KMS-11 (cell line): ENCODE measurements around the gene DNAJB1.
A peak's percentile ranks its signal among the peaks of the same experiment; 100 is the strongest.

Source experiments
- H2AFZ ChIP-seq: fragments of 200-600 bp; sonication (generic); 2 replicates; pipeline ENCODE4 v1.6.1; 2016; ENCODE audit warnings: antibody characterized with exemption, mixed run types, low read depth
- H3K27ac ChIP-seq: fragments of 200-600 bp; sonication (generic); 2 replicates; pipeline ENCODE4 v1.6.1; 2016; ENCODE audit warnings: mild to moderate bottlenecking, mixed run types
- H3K27me3 ChIP-seq: fragments of 200-600 bp; sonication (generic); 2 replicates; pipeline ENCODE4 v1.6.1; 2017; ENCODE audit warnings: mild to moderate bottlenecking, low read depth, mixed run types, moderate library complexity; ENCODE audit not compliant: insufficient read depth
- H3K36me3 ChIP-seq: fragments of 200-600 bp; sonication (generic); 2 replicates; pipeline ENCODE4 v1.6.1; 2017; ENCODE audit warnings: mild to moderate bottlenecking, mixed run types; ENCODE audit not compliant: insufficient read depth
- H3K4me1 ChIP-seq: fragments of 200-600 bp; sonication (generic); 2 replicates; pipeline ENCODE4 v1.6.1; 2016; ENCODE audit warnings: mild to moderate bottlenecking, low read depth, mixed run types; ENCODE audit not compliant: poor library complexity, severe bottlenecking
- H3K4me2 ChIP-seq: fragments of 200-600 bp; sonication (generic); 2 replicates; pipeline ENCODE4 v1.7.0; 2016; ENCODE audit warnings: mild to moderate bottlenecking, mixed run types
- H3K4me3 ChIP-seq: fragments of 200-600 bp; sonication (generic); IDR thresholded peaks from 2 replicates; pipeline ENCODE4 v1.6.1; 2017; ENCODE audit warnings: low read depth, low read length, mixed read lengths; ENCODE audit not compliant: insufficient read depth
- H3K79me2 ChIP-seq: fragments of 200-600 bp; sonication (generic); 2 replicates; pipeline ENCODE4 v1.6.1; 2016; ENCODE audit warnings: low read depth, mixed run types; ENCODE audit not compliant: insufficient read depth
- H3K9ac ChIP-seq: fragments of 200-600 bp; sonication (generic); 2 replicates; pipeline ENCODE4 v1.6.1; 2016; ENCODE audit warnings: mild to moderate bottlenecking, mixed run types
- H4K20me1 ChIP-seq: fragments of 200-600 bp; sonication (generic); 2 replicates; pipeline ENCODE4 v1.6.1; 2016; ENCODE audit warnings: mild to moderate bottlenecking, mixed run types; ENCODE audit not compliant: insufficient read depth
- TF ChIP-seq, protein P1 (sequence below): fragments of 200-600 bp; sonication (generic); conservative IDR thresholded peaks from 2 replicates; pipeline ENCODE4 v1.6.1; 2017; ENCODE audit warnings: low read depth, mild to moderate bottlenecking, antibody characterized with exemption, low read length, moderate library complexity, mixed read lengths

The DNAJB1 gene

DNA sequence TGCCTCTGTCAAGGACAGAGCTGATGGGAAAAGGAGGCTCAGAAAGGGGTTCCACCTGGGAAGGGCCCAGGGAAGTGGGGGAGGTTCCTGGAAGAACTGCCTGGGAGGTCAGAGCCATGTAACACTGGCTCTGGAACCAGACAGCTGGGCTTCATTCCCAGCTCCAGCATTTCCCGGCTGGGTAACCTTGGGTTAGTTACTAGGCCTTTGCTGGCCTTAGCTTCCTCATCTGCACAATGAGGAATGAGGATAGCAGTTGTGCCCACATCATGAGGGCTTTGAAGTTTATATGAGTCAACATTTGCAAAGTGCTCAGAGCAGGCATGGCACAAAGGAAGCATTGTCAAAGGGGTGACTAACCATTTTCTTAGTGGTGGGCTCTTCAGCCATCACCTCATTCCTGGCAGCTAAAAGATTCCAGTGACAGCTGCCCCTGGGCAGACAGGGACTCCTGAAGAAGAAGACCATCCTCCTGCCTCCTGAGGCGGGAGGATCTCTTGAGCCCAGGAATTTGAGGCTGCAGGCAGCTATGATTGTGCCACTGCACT is 1.7 kb upstream of the DNAJB1 start:
- peaks cover 22% of the 10 kb centered on the region for H3K4me1 ChIP-seq
- H3K9ac ChIP-seq = no peak overlapping the region
- H3K27me3 ChIP-seq = no peaks in the 10 kb centered on the region
- peaks cover 17% of the 10 kb centered on the region; the same call in 1 of the 2 replicates for H4K20me1 ChIP-seq
- H3K27ac ChIP-seq = no peak overlapping the region
- no peak overlapping the region for H2AFZ ChIP-seq
- H3K79me2 ChIP-seq = peaks cover 23% of the 10 kb centered on the region
- no peak overlapping the region for H3K4me3 ChIP-seq
- no peak overlapping the region for H3K4me2 ChIP-seq
- TF ChIP-seq, protein P1, sequence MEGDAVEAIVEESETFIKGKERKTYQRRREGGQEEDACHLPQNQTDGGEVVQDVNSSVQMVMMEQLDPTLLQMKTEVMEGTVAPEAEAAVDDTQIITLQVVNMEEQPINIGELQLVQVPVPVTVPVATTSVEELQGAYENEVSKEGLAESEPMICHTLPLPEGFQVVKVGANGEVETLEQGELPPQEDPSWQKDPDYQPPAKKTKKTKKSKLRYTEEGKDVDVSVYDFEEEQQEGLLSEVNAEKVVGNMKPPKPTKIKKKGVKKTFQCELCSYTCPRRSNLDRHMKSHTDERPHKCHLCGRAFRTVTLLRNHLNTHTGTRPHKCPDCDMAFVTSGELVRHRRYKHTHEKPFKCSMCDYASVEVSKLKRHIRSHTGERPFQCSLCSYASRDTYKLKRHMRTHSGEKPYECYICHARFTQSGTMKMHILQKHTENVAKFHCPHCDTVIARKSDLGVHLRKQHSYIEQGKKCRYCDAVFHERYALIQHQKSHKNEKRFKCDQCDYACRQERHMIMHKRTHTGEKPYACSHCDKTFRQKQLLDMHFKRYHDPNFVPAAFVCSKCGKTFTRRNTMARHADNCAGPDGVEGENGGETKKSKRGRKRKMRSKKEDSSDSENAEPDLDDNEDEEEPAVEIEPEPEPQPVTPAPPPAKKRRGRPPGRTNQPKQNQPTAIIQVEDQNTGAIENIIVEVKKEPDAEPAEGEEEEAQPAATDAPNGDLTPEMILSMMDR = no peak
- peaks cover 10% of the 10 kb centered on the region; the same call in 1 of the 2 replicates for H3K36me3 ChIP-seq

DNA sequence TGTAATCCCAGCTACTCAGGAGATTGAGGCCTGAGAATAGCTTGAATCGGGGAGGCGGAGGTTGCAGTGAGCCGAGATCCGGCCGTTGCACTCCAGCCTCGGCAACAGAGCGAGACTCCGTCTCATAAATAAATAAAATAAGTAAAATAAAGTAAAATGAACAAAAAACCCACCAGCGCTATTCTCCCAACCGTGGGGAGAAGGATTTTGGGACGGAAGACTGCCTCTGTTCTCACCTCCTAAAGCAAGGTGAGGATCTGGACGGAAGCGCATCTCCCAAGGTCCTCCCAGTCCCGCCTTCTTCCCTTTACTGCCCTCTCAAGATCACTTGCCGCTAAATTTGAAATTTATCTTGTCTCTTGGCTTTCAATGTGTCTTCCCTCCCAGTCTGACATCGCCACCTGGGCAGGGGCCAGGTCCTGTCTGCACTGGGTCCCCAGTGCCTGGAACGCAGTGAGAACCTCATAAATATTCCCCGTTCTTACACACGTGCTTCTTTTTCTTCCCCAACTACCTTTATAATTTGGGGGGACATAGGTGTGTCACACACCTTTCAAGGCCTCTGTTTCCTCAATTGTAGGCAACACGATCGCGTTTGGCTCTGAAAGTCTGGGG is 1.2 kb upstream of the DNAJB1 start:
- H3K4me3 ChIP-seq = no peak overlapping the region
- H3K27me3 ChIP-seq = no peaks in the 10 kb centered on the region
- peak overlapping the region; percentile 48 for H3K4me2 ChIP-seq
- no peak overlapping the region for H2AFZ ChIP-seq
- peaks cover 22% of the 10 kb centered on the region for H3K4me1 ChIP-seq
- peaks cover 10% of the 10 kb centered on the region; the same call in 1 of the 2 replicates for H3K36me3 ChIP-seq
- no peak overlapping the region for H3K27ac ChIP-seq
- peaks cover 17% of the 10 kb centered on the region; the same call in 1 of the 2 replicates for H4K20me1 ChIP-seq
- TF ChIP-seq, protein P1 = no peak
- H3K9ac ChIP-seq = no peak overlapping the region
- H3K79me2 ChIP-seq = peaks cover 23% of the 10 kb centered on the region

DNA sequence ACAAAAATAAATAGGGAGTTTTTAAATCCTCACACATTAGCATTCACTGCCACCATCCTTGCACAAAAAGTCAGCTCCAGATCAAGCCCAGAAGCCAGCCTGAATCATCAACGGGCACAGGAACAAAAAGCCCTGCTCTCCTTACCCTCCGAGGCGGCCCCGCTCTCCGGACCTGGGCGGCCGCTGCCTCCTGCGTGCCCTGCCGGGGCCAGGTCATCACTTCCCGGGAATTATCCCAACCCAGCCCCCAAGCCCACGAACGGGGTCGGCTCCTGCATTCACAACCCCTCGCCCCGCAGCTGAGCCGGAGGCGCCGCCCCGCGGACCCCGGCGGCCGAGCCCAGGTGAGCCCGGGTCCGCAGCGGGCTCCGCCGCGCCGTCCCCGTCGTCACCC is 754 bp downstream of the DNAJB1 start:
- TF ChIP-seq, protein P1 = no peak
- Histone ChIP-seq H3K27me3 (no peaks in the 10 kb centered on the region), H3K79me2 (peaks cover 23% of the 10 kb centered on the region), H3K9ac (peak overlapping the region; percentile 77), H2AFZ (peak overlapping the region; percentile 52), H3K36me3 (peaks cover 10% of the 10 kb centered on the region; the same call in 1 of the 2 replicates), H4K20me1 (peaks cover 17% of the 10 kb centered on the region; the same call in 1 of the 2 replicates), H3K4me2 (peak overlapping the region; percentile 79), H3K4me1 (peaks cover 22% of the 10 kb centered on the region), H3K4me3 (no peak overlapping the region), H3K27ac (peak overlapping the region; percentile 21; the same call in 1 of the 2 replicates)

DNA sequence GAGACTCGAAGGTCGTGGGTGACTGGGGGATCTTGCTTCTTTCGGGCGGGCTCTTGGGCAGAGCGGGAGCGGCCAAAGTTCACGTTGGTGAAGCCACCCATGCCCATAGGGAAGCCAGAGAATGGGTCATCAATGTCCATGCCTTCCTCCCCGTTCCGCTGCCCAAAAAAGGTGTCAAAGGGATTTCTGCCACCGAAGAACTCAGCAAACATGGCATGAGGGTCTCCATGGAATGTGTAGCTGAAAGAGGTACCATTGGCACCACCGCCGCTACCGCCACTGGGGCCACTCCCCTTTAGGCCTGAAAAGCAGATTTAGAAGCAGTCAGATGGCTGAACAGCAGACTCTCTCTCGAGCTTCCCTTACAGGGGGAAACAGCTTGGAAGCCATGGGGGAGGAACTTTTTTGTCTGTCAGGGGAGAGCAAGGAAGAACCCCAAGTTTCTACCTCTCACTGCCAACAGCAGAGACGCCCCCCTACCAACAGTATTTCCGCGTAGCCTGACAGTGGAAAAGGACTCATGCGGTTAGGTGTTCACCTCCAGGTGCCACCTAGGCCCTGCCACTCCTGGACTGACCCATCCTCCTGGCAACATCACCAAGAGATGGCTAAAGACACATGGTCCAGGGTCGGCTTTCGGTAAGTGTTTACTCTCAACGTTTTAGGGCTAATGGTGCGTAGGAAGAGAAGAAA is 1.3 kb downstream of the DNAJB1 start:
- H3K27ac ChIP-seq = peak overlapping the region; percentile 21; the same call in 1 of the 2 replicates
- peaks cover 10% of the 10 kb centered on the region; the same call in 1 of the 2 replicates for H3K36me3 ChIP-seq
- H3K79me2 ChIP-seq = peaks cover 23% of the 10 kb centered on the region
- no peak overlapping the region for H3K4me3 ChIP-seq
- H4K20me1 ChIP-seq = peaks cover 17% of the 10 kb centered on the region; the same call in 1 of the 2 replicates
- TF ChIP-seq, protein P1 = no peak
- H3K27me3 ChIP-seq = no peaks in the 10 kb centered on the region
- H3K4me2 ChIP-seq = peak overlapping the region; percentile 79
- H2AFZ ChIP-seq = no peak overlapping the region
- peak overlapping the region; percentile 77; the same call in 1 of the 2 replicates for H3K9ac ChIP-seq
- H3K4me1 ChIP-seq = peaks cover 22% of the 10 kb centered on the region
